Thyroid gland (tissue), 4 donors: ENCODE data around the gene CAMTA2.

Source experiments
- POLR2A ChIP-seq, 2 donors: fragments of 450-650 bp; IDR thresholded peaks; one replicate each; pipeline ENCODE4 v1.6.1; 2017; ENCODE audit warnings: antibody characterized with exemption in 2 of 2, mild to moderate bottlenecking in 2 of 2, moderate library complexity in 1 of 2
- TF ChIP-seq, protein P1 (sequence below), 6 experiments: fragments of 200-600 bp in 3 of 6; fragments of 450-650 bp in 3 of 6; sonication (generic) in 3 of 6; IDR thresholded peaks; one replicate each; pipeline ENCODE4 v1.5.1; 2016 to 2019; ENCODE audit warnings: antibody characterized with exemption in 6 of 6, mild to moderate bottlenecking in 2 of 6, inconsistent platforms in 1 of 6, moderate library complexity in 1 of 6

DNA sequence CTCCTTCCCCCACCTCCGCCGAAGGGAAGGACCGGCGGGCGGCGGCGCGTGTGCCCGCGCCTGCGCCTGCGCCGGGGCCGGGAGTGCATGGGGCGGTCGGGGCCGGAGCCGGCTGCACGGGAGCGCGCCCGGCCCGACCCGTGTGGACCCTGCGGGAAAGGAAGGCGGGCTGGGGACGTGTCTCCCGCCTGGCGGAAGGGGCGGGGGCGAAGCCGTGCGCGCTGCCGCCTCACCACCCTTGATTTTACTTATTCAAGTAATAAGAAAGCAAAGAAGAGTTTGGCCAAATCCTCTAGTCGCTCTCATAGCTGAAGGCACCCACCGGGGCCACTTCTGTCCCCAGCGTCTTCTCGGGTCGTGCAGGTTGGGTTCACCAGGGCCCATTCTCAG, 38.5 kb downstream of the CAMTA2 start:
- TF ChIP-seq, protein P1, sequence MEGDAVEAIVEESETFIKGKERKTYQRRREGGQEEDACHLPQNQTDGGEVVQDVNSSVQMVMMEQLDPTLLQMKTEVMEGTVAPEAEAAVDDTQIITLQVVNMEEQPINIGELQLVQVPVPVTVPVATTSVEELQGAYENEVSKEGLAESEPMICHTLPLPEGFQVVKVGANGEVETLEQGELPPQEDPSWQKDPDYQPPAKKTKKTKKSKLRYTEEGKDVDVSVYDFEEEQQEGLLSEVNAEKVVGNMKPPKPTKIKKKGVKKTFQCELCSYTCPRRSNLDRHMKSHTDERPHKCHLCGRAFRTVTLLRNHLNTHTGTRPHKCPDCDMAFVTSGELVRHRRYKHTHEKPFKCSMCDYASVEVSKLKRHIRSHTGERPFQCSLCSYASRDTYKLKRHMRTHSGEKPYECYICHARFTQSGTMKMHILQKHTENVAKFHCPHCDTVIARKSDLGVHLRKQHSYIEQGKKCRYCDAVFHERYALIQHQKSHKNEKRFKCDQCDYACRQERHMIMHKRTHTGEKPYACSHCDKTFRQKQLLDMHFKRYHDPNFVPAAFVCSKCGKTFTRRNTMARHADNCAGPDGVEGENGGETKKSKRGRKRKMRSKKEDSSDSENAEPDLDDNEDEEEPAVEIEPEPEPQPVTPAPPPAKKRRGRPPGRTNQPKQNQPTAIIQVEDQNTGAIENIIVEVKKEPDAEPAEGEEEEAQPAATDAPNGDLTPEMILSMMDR (IDR thresholded peaks at IDR 0.05) = peak in 2 of 6 experiments; percentile 9 to 15
- TF ChIP-seq POLR2A (IDR thresholded peaks at IDR 0.05) = peak; percentile 39 to 66
